Activated gamma-delta T cell treated with anti-CD3 and anti-CD28 coated beads, Interleukin-2, amount 50 U/mL, for 16 hours (primary cell): Measurements from ENCODE around the gene HNRNPC.
"Not testable (repeated sequence)": the region's sequence is repeated elsewhere in the genome, so short reads cannot be mapped to it uniquely, and the experiment has no call there.

ENCODE experiments used
- DNase-seq: peaks from one replicate; pipeline ENCODE4 v3.0.0-alpha.2; 2020; ENCODE audit warnings: low read depth

Gene HNRNPC

DNA sequence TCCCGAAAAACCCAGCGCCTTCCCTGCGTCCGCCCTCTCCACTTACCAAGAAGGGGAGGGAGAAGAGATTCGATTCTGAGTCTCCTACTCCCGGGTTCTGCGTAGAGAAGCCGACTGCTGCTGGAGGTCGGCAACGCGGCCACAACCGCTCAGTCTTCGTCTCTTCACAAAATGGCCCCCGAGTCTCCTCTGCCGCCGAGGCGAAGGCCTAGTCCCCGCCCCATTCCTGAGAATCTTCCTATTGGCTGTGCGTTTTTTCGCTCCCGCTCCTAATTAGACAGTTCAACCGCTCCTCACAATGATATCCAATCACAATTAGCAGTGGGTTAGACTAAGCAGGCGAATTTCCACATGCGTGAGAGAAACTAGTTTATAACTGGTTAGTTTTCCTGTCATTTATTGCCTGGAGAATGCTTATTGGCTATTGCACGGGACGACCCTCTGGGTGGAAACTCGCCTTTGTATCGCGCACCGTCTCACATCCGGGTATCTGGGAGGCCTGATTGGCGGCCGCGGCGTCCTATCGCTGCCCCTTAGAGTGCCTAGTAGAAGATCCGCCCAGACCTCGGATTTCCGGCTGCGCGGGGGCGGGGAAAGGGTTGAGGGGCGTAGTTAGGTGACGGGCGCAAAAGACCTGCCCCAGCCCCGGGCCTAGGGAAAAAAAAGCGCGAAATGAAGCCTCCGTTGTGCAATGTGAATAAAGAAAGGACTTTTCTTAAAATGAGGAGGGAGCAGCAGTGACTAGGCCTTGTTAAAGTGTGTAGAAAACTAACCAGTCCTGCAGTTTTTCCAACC lies at the start of gene HNRNPC:
Gene HNRNPC, minus strand, starts transcription at position 191 of the 795 bp plus-strand sequence. CDS start 35,249 bp downstream, outside the sequence.
- peak; percentile 100 for DNase-seq

DNA sequence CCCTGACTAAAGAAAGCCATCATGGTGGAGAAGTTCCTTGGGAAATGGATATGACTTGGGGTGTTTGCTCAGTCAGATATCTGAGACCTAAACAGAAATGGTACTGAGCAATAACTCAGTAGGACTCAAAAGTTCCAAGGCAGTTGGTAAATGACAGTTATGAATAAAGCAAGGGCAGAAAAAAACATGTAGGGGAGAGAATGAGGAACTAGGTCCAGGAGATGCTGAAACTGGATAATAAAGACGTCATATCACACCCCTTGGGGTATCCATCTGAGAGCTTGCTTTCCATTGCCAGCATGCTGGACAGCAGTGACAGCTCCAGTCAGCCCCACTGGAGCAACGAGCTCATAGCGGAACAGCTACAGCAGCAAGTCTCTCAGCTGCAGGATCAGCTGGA lies 48.2 kb upstream of the HNRNPC start:
- no peak for DNase-seq

- DNase-seq, result no peak
Measured at GRCh38 chr14:21313512-21313911, 44.3 kb upstream of the HNRNPC start.

DNA sequence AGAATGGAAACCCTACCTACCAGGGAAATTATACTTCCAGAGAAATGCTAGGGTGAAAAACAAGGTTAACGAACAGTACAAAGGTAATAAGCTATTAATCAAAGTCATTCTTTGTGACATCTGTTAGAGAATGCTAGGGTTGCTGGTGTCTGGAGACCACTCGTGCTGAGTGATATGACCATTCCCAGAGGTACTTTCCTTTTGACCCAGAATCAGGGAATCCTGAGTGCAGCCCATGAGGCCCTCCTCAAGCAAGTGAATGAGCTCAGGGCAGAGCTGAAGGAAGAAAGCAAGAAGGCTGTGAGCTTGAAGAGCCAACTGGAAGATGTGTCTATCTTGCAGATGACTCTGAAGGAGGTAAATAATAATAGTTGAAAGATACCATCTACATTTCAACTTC lies 42.4 kb upstream of the HNRNPC start:
- DNase-seq, result no peak

- no peak for DNase-seq
Measured at GRCh38 chr14:21309956-21310355, 40.7 kb upstream of the HNRNPC start.

DNA sequence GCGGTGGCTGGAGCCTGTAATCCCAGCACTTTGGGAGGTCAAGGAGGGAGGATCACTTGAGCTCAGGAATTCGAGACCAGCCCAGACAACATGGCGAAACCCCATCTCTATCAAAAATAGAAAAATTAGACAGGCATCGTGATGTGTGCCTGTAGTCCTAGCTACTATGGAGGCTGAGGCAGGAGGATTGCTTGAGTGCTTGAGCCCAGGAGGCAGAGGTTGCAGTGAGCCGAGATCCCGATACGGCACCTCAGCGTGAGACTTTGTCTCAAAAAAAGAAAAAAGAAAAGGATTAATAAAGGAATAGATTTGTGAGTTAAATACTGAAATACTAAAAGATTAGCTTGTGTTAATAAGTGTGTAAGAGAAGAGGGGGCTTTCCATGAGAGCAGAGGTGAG lies 40.0 kb upstream of the HNRNPC start:
- DNase-seq, result no peak

DNA sequence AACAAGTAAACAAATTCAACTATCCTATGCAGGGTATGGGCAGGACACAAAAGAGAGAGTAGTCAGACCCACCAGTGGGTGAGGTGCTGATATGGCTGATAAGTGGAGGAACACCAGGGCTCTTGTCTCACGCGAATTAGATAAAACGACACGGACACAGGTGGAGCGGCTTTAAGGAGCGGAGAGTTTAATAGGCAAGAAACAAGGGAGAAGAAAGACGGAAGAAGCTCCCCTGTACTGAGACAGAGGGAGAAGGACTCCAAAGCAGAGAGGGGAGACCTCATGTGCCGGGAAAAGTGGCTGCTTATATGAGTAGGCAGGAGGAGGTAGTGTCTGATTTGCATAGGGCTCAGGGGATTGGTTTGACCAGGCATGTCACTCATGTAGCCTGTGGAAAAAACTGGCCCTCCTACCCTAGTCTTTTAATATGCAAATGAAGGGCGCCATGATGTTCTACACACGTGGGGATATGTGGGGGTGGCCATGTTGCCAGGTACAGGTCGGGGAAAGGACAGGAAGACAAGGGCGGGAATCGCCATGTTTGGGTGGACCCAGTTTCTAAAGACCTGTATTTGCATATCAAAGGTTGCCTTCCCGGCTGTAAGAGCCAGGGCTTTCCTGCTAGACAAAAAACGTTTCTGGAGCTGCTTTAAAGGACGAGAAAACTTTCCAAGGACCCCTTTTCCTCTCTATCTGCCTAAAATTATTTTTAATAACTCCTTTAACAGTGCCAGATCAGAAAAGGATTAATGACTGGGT lies 39.4 kb upstream of the HNRNPC start:
- DNase-seq, result peak; percentile 66

GRCh38 chr14:21308132-21308478 lies 38.9 kb upstream of the HNRNPC start:
- no peak for DNase-seq

DNA sequence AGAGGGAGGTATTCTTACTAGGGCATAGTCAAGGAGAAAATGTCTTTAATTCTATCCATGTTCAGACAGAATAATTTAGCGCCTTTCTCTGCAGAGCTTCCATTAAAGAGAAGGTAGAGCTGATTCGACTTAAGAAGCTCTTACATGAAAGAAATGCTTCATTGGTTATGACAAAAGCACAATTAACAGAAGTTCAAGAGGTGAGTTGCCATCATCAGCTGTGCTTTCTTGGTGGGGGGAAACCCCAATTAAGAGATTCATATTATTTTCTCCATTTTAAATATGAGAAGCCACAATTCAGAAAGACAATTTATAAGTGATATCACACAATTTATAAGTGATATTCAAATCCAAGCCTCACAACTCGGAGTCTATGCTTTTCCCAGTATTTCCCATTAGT lies 38.4 kb upstream of the HNRNPC start:
- DNase-seq, result no peak

- not testable (repeated sequence) for DNase-seq
Measured at GRCh38 chr14:21302836-21303140, 33.5 kb upstream of the HNRNPC start.

GRCh38 chr14:21302013-21302835 lies 33.0 kb upstream of the HNRNPC start:
- no peak for DNase-seq

DNA sequence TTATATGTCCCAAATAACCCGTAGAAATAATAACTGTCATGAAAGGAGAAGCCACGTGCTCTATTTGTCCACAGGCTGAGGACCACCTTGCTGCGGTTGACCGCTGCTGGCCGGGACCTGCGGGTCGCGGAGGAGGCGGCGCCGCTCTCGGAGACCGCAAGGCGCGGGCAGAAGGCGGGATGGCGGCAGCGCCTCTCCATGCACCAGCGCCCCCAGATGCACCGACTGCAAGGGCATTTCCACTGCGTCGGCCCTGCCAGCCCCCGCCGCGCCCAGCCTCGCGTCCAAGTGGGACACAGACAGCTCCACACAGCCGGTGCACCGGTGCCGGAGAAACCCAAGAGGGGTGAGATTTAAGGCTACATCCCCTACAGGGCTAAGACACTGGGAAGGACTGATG lies 31.6 kb upstream of the HNRNPC start:
- no peak for DNase-seq

DNA sequence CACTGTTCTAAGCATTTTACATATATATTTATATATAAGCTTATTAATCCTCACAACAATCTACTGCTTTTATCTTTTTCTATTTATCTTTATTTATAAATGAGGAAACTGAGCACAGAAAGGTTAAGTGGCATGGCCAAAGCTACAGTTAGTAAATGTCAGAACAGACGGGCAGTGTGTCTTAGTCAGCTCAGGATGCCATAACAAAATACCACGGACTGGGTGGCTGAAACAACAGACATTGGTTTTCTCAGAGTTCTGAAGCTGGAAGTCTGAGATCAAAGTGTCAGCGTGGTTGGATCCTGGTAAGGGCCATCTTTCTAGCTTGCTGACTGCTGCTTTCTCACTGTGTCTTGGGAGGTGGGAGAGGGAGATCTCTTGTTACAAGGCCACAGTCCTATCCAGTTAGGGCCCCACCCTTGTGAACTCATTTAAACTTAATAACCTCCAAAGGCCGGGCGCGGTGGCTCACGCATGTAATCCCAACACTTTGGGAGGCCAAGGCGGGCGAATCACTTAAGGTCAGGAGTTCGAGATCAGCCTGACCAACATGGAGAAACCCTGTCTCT lies 30.4 kb upstream of the HNRNPC start:
- no peak for DNase-seq

GRCh38 chr14:21298358-21298757 lies 29.1 kb upstream of the HNRNPC start:
- DNase-seq, result no peak

DNA sequence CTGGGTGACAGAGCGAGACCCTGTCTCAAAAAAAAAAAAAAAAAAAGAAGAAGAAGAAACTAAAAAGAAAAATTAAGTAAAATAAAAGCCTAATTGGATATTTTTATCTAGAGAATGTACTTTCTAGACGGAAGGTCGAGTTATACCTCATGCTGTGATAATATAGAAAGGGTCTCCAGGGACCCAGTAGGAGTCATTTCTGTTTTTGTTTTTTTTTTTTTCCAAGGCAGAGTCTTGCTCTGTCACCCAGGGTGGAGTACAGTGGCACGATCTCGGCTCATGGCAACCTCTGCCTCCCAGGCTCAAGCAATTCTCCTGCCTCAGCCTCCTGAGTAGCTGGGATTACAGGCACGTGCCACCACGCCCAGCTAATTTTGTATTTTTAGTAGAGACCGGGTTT lies 24.8 kb upstream of the HNRNPC start:
- DNase-seq, result not testable (repeated sequence)

DNA sequence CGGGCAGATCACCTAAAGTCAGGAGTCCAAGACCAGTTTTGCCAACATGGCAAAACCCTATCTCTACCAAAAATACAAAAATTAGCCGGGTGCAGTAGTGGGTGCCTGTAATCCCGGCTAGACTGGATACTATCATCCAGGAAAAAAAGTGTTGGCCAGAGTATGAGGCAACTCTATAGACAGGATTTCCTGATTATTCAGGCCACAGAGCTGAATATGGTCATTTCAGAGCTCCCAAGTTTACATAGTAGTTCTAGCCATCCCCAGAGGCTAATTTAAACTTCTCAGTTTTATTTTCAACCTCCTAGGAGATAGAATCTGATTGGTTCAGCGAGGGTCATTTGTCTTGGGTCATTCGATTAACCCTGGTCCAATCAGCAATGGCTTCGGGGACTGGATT lies 17.9 kb upstream of the HNRNPC start:
- DNase-seq, result no peak

- DNase-seq, result not testable (repeated sequence)
Measured at GRCh38 chr14:21286516-21286915, 17.3 kb upstream of the HNRNPC start.

- DNase-seq, result not testable (repeated sequence)
Measured at GRCh38 chr14:21281917-21282316, 12.7 kb upstream of the HNRNPC start.

GRCh38 chr14:21279783-21280182 lies 10.5 kb upstream of the HNRNPC start, which contains the start of gene RPGRIP1:
RPGRIP1 (plus strand) TSS chr14:21280083; CDS start chr14:21287977, 7,894 bp downstream.
- no peak for DNase-seq

DNA sequence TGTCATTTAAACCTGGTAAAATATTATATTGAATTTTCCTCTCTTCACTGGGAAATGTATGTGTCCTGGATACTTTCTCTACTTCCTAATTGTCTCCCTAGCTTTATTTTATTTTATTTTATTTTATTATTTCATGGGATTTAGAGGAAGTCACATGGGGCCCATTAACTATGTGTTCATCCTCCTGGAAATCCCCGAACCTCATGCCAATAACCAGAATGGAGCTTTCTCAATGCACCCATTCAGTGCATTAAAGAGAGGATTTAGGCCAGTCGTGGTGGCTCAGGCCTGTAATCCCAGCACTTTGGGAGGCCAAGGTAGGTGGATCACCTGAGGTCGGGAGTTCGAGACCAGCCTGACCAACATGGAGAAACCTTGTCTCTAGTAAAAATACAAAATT lies 9.4 kb upstream of the HNRNPC start:
- no peak for DNase-seq

- no peak for DNase-seq
Measured at GRCh38 chr14:21275261-21275858, 6.1 kb upstream of the HNRNPC start.

DNA sequence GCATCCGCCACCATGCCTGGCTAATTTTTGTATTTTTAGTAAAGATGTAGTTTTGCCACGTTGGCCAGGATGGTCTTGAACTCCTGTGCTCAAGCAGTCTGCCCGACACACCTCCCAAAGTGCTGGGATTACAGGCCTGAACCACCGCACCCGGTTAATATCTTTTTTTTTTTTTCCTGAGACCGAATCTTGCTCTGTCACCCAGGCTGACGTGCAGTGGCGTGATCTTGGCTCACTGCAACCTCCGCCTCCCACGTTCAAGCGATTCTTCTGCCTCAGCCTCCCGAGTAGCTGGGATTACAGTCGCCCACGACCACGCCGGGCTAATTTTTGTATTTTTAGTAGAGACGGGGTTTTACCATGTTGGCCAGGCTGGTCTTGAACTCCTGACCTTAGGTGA lies 3.4 kb upstream of the HNRNPC start:
- not testable (repeated sequence) for DNase-seq
